HepG2 (cell line): ENCODE measurements around the gene CMTM2. TPM values are rescaled to one million over a fixed set of nuclear protein-coding genes. Genes with fewer than 3 reads are reported as not detected.
"Not testable (repeated sequence)": the region's sequence is repeated elsewhere in the genome, so short reads cannot be mapped to it uniquely, and the experiment has no call there.

Experiments used
- ATAC-seq: fragments of 200-7000 bp; cut with Tn5 transposase; 3 replicates; pipeline ENCODE4 v1.9.1; 2020; ENCODE audit warnings: mild to moderate bottlenecking, moderate library complexity
- BruUV-seq: library from RNA; stranded (reverse); fragments of 400-500 nt; replicated peaks from 2 replicates; lab custom pipeline; 2021; lab: Mats Ljungman, UMichigan
- CTCF ChIA-PET: fragments of 300-600 bp; formaldehyde crosslinking; extraction: SDS; loops from one replicate; lab custom pipeline; 2021; ENCODE audit warnings: low total read pairs, inconsistent platforms, low intra/inter-chr PET ratio; lab: Yijun Ruan, JAX
- POLR2A ChIA-PET: fragments of 350-600 bp; sonication (Branson Sonifier 250); formaldehyde crosslinking; loops from one replicate; lab custom pipeline; 2020; ENCODE audit warnings: antibody characterized with exemption, inconsistent platforms; lab: Yijun Ruan, JAX
- DNase-seq: peaks from one replicate; pipeline ENCODE4 v3.0.0-alpha.2; 2015; ENCODE audit warnings: low spot score
- FAIRE-seq: peaks from 3 replicates; lab custom pipeline; 2011; peaks lifted over from hg19 to GRCh38; lab: Jason Lieb, UNC
- H2AFZ ChIP-seq: one replicate; pipeline ENCODE4 v1.6.1; 2011; ENCODE audit warnings: low read length, inconsistent platforms
- H3K27ac ChIP-seq: fragments of 300-600 bp; 3 replicates; pipeline ENCODE4 v1.8.0; 2011; ENCODE audit warnings: mixed run types, mild to moderate bottlenecking, mixed read lengths, low read length, inconsistent platforms; ENCODE audit not compliant: insufficient read depth; ENCODE audit errors: extremely low read length
- H3K27me3 ChIP-seq, 2 experiments: fragments of 200-600 bp in 1 of 2; 2 replicates in 1 of 2; 3 replicates in 1 of 2; pipeline versions ENCODE4 v1.6.0 to v1.8.0; 2011; ENCODE audit warnings: low read length in 2 of 2, mild to moderate bottlenecking in 2 of 2, moderate library complexity in 2 of 2, inconsistent platforms in 1 of 2; ENCODE audit not compliant: insufficient read depth in 2 of 2, control insufficient read depth in 1 of 2
- H3K36me3 ChIP-seq, 2 experiments: fragments of 200-600 bp in 1 of 2; replicated peaks in 1 of 2; 2 replicates in 1 of 2; 3 replicates in 1 of 2; pipeline versions ENCODE4 v1.5.1 to v1.8.0; 2011; ENCODE audit warnings: low read length in 2 of 2, inconsistent platforms in 1 of 2; ENCODE audit not compliant: insufficient read depth in 2 of 2, control insufficient read depth in 1 of 2
- H3K4me1 ChIP-seq: 2 replicates; pipeline ENCODE4 v1.5.1; 2012; ENCODE audit warnings: low read length, inconsistent platforms; ENCODE audit not compliant: insufficient read depth
- H3K4me2 ChIP-seq: 2 replicates; pipeline ENCODE4 v1.6.0; 2011; ENCODE audit warnings: low read depth, low read length, inconsistent platforms
- H3K4me3 ChIP-seq, 3 experiments: fragments of 200-600 bp in 1 of 3; sonication (generic), shearing (Covaris generic) in 1 of 3; replicated peaks in 1 of 3; 2 replicates each; pipeline ENCODE4 v1.5.1; 2011 to 2016; ENCODE audit warnings: low read length in 3 of 3, inconsistent platforms in 2 of 3, low read depth in 2 of 3, mild to moderate bottlenecking in 2 of 3, control low read depth in 1 of 3, mixed read lengths in 1 of 3; ENCODE audit not compliant: insufficient read depth in 1 of 3
- H3K79me2 ChIP-seq: one replicate; pipeline ENCODE4 v1.6.1; 2011; ENCODE audit warnings: low read length, inconsistent platforms; ENCODE audit not compliant: insufficient read depth
- H3K9ac ChIP-seq: 2 replicates; pipeline ENCODE4 v1.6.0; 2011; ENCODE audit warnings: mild to moderate bottlenecking, low read depth, low read length, inconsistent platforms; ENCODE audit not compliant: insufficient read depth
- H3K9me3 ChIP-seq: 2 replicates; pipeline ENCODE4 v1.5.1; 2012; ENCODE audit warnings: mild to moderate bottlenecking, low read length
- H4K20me1 ChIP-seq: 2 replicates; pipeline ENCODE4 v1.6.0; 2011; ENCODE audit warnings: inconsistent platforms, mild to moderate bottlenecking, low read length, moderate library complexity; ENCODE audit not compliant: insufficient read depth
- BORCS8-MEF2B ChIP-seq: sonication (generic); formaldehyde crosslinking; IDR thresholded peaks from 2 replicates; pipeline ENCODE4 v1.8.0; 2022; ENCODE audit warnings: mild to moderate bottlenecking, missing genetic modification reagents
- ERF ChIP-seq: IDR thresholded peaks from 2 replicates; pipeline ENCODE4 v1.6.1; 2018; ENCODE audit warnings: missing biosample characterization, missing genetic modification reagents
- FOXO1 ChIP-seq: sonication (generic); formaldehyde crosslinking; IDR thresholded peaks from 2 replicates; pipeline ENCODE4 v1.4.0; 2020; ENCODE audit warnings: missing genetic modification reagents
- MYC ChIP-seq: sonication (generic); formaldehyde crosslinking; IDR thresholded peaks from 2 replicates; pipeline ENCODE4 v1.9.0; 2021; ENCODE audit warnings: missing genetic modification reagents, borderline replicate concordance
- NCOA1 ChIP-seq: sonication (generic); formaldehyde crosslinking; IDR thresholded peaks from 2 replicates; pipeline ENCODE4 v1.9.0; 2021; ENCODE audit warnings: missing genetic modification reagents
- NRL ChIP-seq: sonication (generic); formaldehyde crosslinking; IDR thresholded peaks from 2 replicates; pipeline ENCODE4 v1.5.0; 2020; ENCODE audit warnings: missing genetic modification reagents, mild to moderate bottlenecking, moderate library complexity, borderline replicate concordance
- POGZ ChIP-seq: sonication (generic); formaldehyde crosslinking; IDR thresholded peaks from 2 replicates; pipeline ENCODE4 v1.4.0; 2020; ENCODE audit warnings: mild to moderate bottlenecking, missing genetic modification reagents
- PTBP1 ChIP-seq: fragments of 200-400 bp; formaldehyde crosslinking; IDR thresholded peaks from 2 replicates; pipeline ENCODE4 v1.6.1; 2018; ENCODE audit warnings: low read length, low read depth; ENCODE audit not compliant: poor library complexity, severe bottlenecking
- SRF ChIP-seq: IDR thresholded peaks from 2 replicates; pipeline ENCODE4 v1.6.1; 2011; ENCODE audit warnings: mild to moderate bottlenecking, low read depth, low read length, moderate library complexity
- ZFP82 ChIP-seq: sonication (generic); formaldehyde crosslinking; IDR thresholded peaks from 2 replicates; pipeline ENCODE4 v1.5.1; 2020; ENCODE audit warnings: mild to moderate bottlenecking, missing genetic modification reagents, borderline replicate concordance
- ZNF367 ChIP-seq: sonication (generic); formaldehyde crosslinking; IDR thresholded peaks from 2 replicates; pipeline ENCODE4 v1.4.0; 2020; ENCODE audit warnings: missing genetic modification reagents, borderline replicate concordance
- WGBS: methylation state at CpG from one replicate; pipeline ENCODE4 v1.1.6; 2017; ENCODE audit warnings: low lambda C conversion rate; 5-methylcytosine and 5-hydroxymethylcytosine counted together
- in situ Hi-C: cut with HindIII; loops from 2 replicates; pipeline ENCODE4 v1.10.0; 2017; ENCODE audit warnings: low pct_unique_long_range_greater_than_20kb; ENCODE audit not compliant: extremely low pct_ligation_motif_present
- intact Hi-C: fragments of 100-400 bp; cut with micrococcal nuclease; formaldehyde crosslinking; loops from one replicate; pipeline ENCODE4 v1.10.0; 2022; ENCODE audit not compliant: unreplicated experiment
- polyA plus RNA-seq, 8 experiments: library from polyadenylated mRNA; depleted of rRNA in 3 of 8; stranded (reverse) in 7 of 8; unstranded in 1 of 8; fragments of >200 nt; fragmentation: Illumina TruSeq in 4 of 8; extraction: Trizol in 4 of 8; gene quantifications; 2 replicates each; pipeline versions ENCODE4 v1.2.1 to v1.2.3, GENCODE V29; 2011 to 2016; ENCODE audit warnings: low read depth in 4 of 8, missing spikeins in 1 of 8, mixed read lengths in 1 of 8; ENCODE audit not compliant: insufficient read depth in 1 of 8
- total RNA-seq, 5 experiments: library from RNA; depleted of rRNA; stranded (reverse); fragments of >200 nt; fragmentation: Illumina TruSeq; extraction: Trizol; gene quantifications; 2 replicates each; pipeline ENCODE4 v1.2.3, GENCODE V29; 2016; ENCODE audit warnings: low read depth in 1 of 5
- TF ChIP-seq, protein P1 (sequence below): IDR thresholded peaks from 2 replicates; pipeline ENCODE4 v1.6.1; 2016; ENCODE audit warnings: low read depth, borderline replicate concordance
- TF ChIP-seq, protein P2 (sequence below): sonication (generic); formaldehyde crosslinking; IDR thresholded peaks from 2 replicates; pipeline ENCODE4 v1.8.1; 2023; ENCODE audit warnings: mild to moderate bottlenecking, missing genetic modification reagents
- TF ChIP-seq, protein P3 (sequence below), 2 experiments: sonication (generic) in 1 of 2; formaldehyde crosslinking in 1 of 2; IDR thresholded peaks; 2 replicates each; pipeline versions ENCODE4 v1.5.1 to v1.6.1; 2011 to 2020; ENCODE audit warnings: borderline replicate concordance in 1 of 2, low read depth in 1 of 2, low read length in 1 of 2, mild to moderate bottlenecking in 1 of 2, missing genetic modification reagents in 1 of 2, moderate library complexity in 1 of 2

CMTM2 gene
- total and polyA plus RNA-seq, 2 of the 13 experiments (the other 11 are each of a cell fraction or from before 2014, with no cell fraction given): not detected

DNA sequence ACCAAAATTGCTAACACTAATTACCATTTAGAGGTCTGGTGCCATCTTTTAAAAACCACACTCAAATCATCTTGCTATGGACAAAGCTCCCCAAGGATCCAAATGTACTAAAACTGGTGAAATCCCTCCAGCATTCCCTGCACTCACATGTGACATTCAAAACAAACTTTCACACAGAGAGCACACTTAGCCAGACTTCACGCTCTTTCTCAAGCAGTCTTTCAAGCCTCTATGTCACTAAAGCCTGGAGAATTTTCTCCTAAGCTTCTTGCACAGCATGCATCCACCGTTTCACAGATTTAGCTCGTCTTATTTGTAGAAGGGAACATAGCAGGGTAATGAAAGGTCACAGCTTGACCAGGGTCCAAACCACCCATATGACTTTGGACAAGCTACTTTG, 44.5 kb downstream of the CMTM2 start:
- ChIA-PET POLR2A (no interaction called here), CTCF (no interaction called here)
- Histone ChIP-seq H3K9me3 (no peaks in the 10 kb centered on the region), H3K4me3 (no peak overlapping the region), H3K4me1 (peaks cover 14% of the 10 kb centered on the region), H3K27me3 (no peaks in the 10 kb centered on the region), H2AFZ (no peak overlapping the region), H3K9ac (no peak overlapping the region), H3K27ac (no peak overlapping the region), H3K79me2 (no peaks in the 10 kb centered on the region), H3K36me3 (peaks cover 2 to 16% of the 10 kb centered on the region in 2 experiments; a peak in 3 of 5 replicates), H3K4me2 (no peak overlapping the region), H4K20me1 (no peaks in the 10 kb centered on the region)
- DNase-seq (no peak), FAIRE-seq (no peak)
- WGBS: 93% methylated on average over 3 of the region's 3 CpGs
- in situ Hi-C loops: no loop called here
- intact Hi-C loops: no loop called here
- TF ChIP-seq ZFP82 (CRISPR knock-in tag) (no peak), NRL (CRISPR knock-in tag) (no peak), ZNF367 (CRISPR knock-in tag) (no peak), PTBP1 (no peak), MYC (CRISPR knock-in tag) (no peak), NCOA1 (CRISPR knock-in tag) (no peak), BORCS8-MEF2B (CRISPR knock-in tag) (no peak), ERF (CRISPR knock-in tag) (no peak), POGZ (CRISPR knock-in tag) (no peak), FOXO1 (CRISPR knock-in tag) (no peak), SRF (no peak)
- TF ChIP-seq, protein P1, sequence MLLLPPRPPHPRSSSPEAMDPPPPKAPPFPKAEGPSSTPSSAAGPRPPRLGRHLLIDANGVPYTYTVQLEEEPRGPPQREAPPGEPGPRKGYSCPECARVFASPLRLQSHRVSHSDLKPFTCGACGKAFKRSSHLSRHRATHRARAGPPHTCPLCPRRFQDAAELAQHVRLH: no peak
- TF ChIP-seq, protein P2, sequence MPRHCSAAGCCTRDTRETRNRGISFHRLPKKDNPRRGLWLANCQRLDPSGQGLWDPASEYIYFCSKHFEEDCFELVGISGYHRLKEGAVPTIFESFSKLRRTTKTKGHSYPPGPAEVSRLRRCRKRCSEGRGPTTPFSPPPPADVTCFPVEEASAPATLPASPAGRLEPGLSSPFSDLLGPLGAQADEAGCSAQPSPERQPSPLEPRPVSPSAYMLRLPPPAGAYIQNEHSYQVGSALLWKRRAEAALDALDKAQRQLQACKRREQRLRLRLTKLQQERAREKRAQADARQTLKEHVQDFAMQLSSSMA (CRISPR knock-in tag): no peak
- TF ChIP-seq, protein P3, sequence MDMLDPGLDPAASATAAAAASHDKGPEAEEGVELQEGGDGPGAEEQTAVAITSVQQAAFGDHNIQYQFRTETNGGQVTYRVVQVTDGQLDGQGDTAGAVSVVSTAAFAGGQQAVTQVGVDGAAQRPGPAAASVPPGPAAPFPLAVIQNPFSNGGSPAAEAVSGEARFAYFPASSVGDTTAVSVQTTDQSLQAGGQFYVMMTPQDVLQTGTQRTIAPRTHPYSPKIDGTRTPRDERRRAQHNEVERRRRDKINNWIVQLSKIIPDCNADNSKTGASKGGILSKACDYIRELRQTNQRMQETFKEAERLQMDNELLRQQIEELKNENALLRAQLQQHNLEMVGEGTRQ (IDR thresholded peaks at IDR 0.05; ENCODE audit: low read depth, low read length): no peak
- TF ChIP-seq, protein P3 (CRISPR knock-in tag; IDR thresholded peaks at IDR 0.05; ENCODE audit: borderline replicate concordance): no peak
- TF ChIP-seq, all 625 proteins: peak for 0
- BruUV-seq: no TSS peak
- ATAC-seq: no peak

DNA sequence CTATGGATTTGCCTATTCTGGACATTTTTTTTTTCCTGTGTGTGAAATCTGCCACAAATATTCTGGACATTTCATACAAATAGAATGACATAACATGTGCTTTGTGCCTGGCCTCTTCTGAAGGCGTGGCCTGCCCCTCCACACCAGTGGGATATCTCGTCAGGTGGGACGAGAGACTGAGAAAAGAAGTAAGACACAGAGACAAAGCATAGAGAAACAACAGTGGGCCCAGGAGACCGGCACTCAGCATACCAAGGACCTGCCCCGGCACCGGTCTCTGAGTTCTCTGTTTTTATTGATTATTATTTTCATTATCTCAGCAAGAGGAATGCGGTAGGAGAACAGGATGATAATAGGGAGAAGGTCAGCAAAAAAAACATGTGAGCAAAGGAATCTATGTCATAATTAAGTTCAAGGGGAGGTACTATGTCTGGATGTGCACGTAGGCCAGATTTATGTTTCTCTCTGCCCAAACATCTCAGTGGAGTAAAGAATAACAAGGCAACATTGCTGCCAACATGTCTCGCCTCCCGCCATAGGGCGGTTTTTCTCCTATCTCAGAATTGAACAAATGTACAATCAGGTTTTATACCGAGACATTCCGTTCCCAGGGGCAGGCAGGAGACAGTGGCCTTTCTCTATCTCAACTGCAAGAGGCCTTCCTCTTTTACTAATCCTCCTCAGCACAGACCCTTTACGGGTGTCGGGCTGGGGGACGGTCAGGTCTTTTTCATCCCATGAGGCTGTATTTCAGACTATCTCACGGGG, 48.5 kb downstream of the CMTM2 start:
- intact Hi-C loops, CTCF ChIA-PET, H2AFZ ChIP-seq, DNase-seq, H3K36me3 ChIP-seq, POLR2A ChIA-PET, H3K79me2 ChIP-seq, H3K27me3 ChIP-seq, ATAC-seq, H3K4me2 ChIP-seq, H3K9me3 ChIP-seq, BruUV-seq, FAIRE-seq, H3K27ac ChIP-seq, H3K4me3 ChIP-seq, H3K9ac ChIP-seq, in situ Hi-C loops, H4K20me1 ChIP-seq: not testable (repeated sequence)
- 94% methylated on average over 17 of the region's 17 CpGs for WGBS
- peaks cover 23% of the 10 kb centered on the region for H3K4me1 ChIP-seq
